Lower lobe of right lung (tissue), 2 donors: Measurements from ENCODE around the gene HS3ST3B1. TPM values are rescaled to one million over a fixed set of nuclear protein-coding genes. Genes with fewer than 3 reads are reported as not detected.

Experiments used
- ATAC-seq, 2 donors: fragments of 200-7000 bp; cut with Tn5 transposase; one replicate each; pipeline ENCODE4 v1.9.1; 2020 to 2022; ENCODE audit warnings: mild to moderate bottlenecking in 2 of 2, moderate library complexity in 2 of 2
- DNase-seq: peaks from one replicate; pipeline ENCODE4 v3.0.0-alpha.2; 2020
- H3K27ac ChIP-seq: fragments of 200-600 bp; one replicate; pipeline ENCODE4 v1.8.0; 2022
- H3K27me3 ChIP-seq: fragments of 200-600 bp; one replicate; pipeline ENCODE4 v1.8.0; 2022; ENCODE audit warnings: low read depth
- H3K36me3 ChIP-seq: fragments of 200-600 bp; one replicate; pipeline ENCODE4 v1.8.0; 2022; ENCODE audit warnings: mild to moderate bottlenecking
- H3K4me1 ChIP-seq: fragments of 200-600 bp; one replicate; pipeline ENCODE4 v1.8.0; 2022
- H3K4me3 ChIP-seq: fragments of 200-600 bp; one replicate; pipeline ENCODE4 v1.8.0; 2022; ENCODE audit warnings: mild to moderate bottlenecking
- H3K9me3 ChIP-seq: fragments of 200-600 bp; one replicate; pipeline ENCODE4 v1.8.0; 2022
- CTCF ChIP-seq: fragments of 200-600 bp; IDR thresholded peaks from one replicate; pipeline ENCODE4 v1.8.0; 2022; ENCODE audit warnings: antibody characterized with exemption, mild to moderate bottlenecking
- intact Hi-C: fragments of 100-400 bp; cut with DNase I; formaldehyde crosslinking; loops from one replicate; pipeline ENCODE4 v1.11.0; 2022
- total RNA-seq: library from RNA; stranded (reverse); fragmentation: NEBNext Ultra II Directional; extraction: Animal tissue kit (Norgen Biotek cat#: 25700); gene quantifications from one replicate; pipeline ENCODE4 v1.2.1, GENCODE V29; 2021
- donor health status: DM: no; HTN: yes; CAD: no; lungs with severe emphysema.

HS3ST3B1 gene
- total RNA-seq, 1 donor from 2014 or later, result 3.4 TPM

GRCh38 chr17:14318109-14318917 lies 17.4 kb downstream of the HS3ST3B1 start:
- DNase-seq, result no peak
- Histone ChIP-seq H3K36me3 (no peaks in the 10 kb centered on the region), H3K27me3 (no peaks in the 10 kb centered on the region), H3K4me1 (no peaks in the 10 kb centered on the region), H3K27ac (no peak overlapping the region), H3K9me3 (no peaks in the 10 kb centered on the region), H3K4me3 (no peak overlapping the region)
- TF ChIP-seq CTCF, result no peak
- ATAC-seq, result no peak
- intact Hi-C loops, result no loop called here

- no peak for TF ChIP-seq CTCF
- ATAC-seq (no peak), DNase-seq (no peak)
- Histone ChIP-seq H3K27me3 (no peaks in the 10 kb centered on the region), H3K9me3 (no peaks in the 10 kb centered on the region), H3K27ac (no peak overlapping the region), H3K4me1 (no peaks in the 10 kb centered on the region), H3K36me3 (no peaks in the 10 kb centered on the region), H3K4me3 (no peak overlapping the region)
- intact Hi-C loops, result no loop called here
Observed at GRCh38 chr17:14318918-14319205, 18.0 kb downstream of the HS3ST3B1 start.

DNA sequence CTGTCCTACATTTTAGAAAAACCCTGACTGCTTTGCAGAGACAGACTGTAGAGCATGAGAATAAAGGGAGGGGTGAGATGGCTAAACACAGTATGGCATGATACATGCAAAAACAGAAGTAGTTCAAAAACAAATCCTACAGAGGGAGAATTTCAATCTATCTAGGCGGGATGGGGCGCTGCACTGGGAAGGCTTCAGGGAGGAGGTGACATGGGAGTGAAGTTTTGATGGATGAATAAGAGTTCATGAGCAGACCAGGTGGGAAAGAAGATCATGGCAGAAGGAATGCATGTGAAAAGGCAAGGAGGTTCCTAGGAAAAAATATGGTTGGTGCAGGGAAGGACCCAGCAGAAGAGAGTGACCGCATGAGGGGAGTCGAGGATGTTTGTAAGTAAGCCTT lies 19.2 kb downstream of the HS3ST3B1 start:
- Histone ChIP-seq H3K9me3 (no peaks in the 10 kb centered on the region), H3K4me1 (no peaks in the 10 kb centered on the region), H3K27me3 (no peaks in the 10 kb centered on the region), H3K36me3 (no peaks in the 10 kb centered on the region), H3K27ac (no peak overlapping the region), H3K4me3 (no peak overlapping the region)
- intact Hi-C loops, result no loop called here
- ATAC-seq, result no peak
- no peak for DNase-seq
- no peak for TF ChIP-seq CTCF

DNA sequence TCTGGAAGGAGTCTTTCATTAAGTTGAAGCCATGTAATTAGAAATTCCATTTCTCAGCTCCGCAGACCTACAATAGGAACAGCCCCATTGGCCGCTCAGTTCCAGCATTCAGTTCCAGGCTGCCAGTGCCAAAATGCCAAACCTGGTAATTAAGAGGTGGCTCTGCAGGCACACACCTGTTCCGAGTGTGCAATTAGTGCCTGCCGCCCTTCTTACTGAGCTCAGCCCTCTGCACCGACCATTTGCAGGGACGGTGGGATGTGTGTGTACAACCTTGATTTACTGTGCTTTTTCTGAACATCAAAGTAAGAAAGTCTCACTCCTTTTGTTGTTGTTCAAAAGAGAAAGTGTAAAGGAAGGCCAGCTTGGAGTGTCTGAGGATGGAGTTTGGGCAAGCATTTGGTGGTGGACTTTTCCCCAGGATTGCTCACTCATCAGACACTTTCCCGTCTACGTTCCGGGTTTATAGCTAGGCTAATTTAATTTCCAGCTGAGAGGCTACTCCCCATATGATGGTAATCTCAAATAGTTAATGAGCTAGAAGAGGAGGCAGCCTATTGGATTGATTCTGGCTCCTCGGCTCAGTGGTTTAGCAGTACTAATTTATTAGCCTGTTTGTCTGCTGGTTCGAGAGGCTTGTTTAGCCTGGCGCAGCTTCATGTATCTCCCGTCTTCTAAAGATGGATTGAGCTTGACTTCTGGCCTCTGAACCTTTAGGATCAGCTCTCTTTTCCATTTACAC lies 20.0 kb downstream of the HS3ST3B1 start:
- Histone ChIP-seq H3K27ac (no peak overlapping the region), H3K9me3 (no peaks in the 10 kb centered on the region), H3K36me3 (no peaks in the 10 kb centered on the region), H3K4me3 (no peak overlapping the region), H3K27me3 (no peaks in the 10 kb centered on the region), H3K4me1 (no peaks in the 10 kb centered on the region)
- no peak for DNase-seq
- ATAC-seq, result no peak
- intact Hi-C loops, result no loop called here
- TF ChIP-seq CTCF, result no peak

DNA sequence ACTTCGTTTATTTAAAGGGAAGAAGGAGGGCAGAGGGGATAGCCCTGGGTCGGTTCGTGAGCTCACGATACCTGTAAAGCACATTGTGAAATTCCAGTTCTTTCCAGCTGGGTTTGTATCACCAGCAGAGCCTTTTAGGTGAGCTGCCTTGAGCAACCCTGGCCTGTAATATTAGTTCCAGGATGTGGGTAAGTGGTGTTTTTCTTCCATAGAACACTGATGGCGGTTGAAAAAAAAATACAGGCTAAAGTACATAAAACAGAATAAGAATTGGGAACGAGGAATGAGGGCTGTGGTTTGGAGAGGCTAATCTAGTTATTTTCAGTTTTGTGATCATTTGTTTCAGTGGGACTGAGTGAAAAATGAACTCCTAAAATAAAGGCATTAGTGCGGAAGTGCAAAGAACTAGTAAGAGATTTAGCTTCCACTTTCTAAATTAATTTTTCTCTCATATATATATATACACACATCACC lies 20.6 kb downstream of the HS3ST3B1 start:
- Histone ChIP-seq H3K36me3 (no peaks in the 10 kb centered on the region), H3K4me1 (no peaks in the 10 kb centered on the region), H3K9me3 (no peaks in the 10 kb centered on the region), H3K4me3 (no peak overlapping the region), H3K27ac (no peak overlapping the region), H3K27me3 (no peaks in the 10 kb centered on the region)
- no peak for TF ChIP-seq CTCF
- DNase-seq (no peak), ATAC-seq (no peak)
- intact Hi-C loops, result no loop called here
